Neural cell (in vitro differentiated cells): Measurements from ENCODE around the gene NUP50. TPM values are rescaled to one million over a fixed set of nuclear protein-coding genes. Genes with fewer than 3 reads are reported as not detected.

Experiments
- H2AFZ ChIP-seq: fragments of 200-600, 300-800 bp; sonication (generic), shearing (Covaris generic); 2 replicates; pipeline ENCODE4 v1.6.0; 2014; ENCODE audit warnings: low read depth, mild to moderate bottlenecking, antibody characterized with exemption, low read length, moderate library complexity
- H3F3A ChIP-seq: fragments of 200-600 bp; shearing (Covaris generic); 2 replicates; pipeline ENCODE4 v1.6.1; 2016; ENCODE audit warnings: mild to moderate bottlenecking, moderate library complexity, mixed read lengths, antibody characterized with exemption, low read length; ENCODE audit not compliant: insufficient read depth, poor library complexity, severe bottlenecking
- H3K27ac ChIP-seq: fragments of 200-600, 300-800 bp; sonication (generic), shearing (Covaris generic); 2 replicates; pipeline ENCODE4 v1.5.1; 2014; ENCODE audit warnings: mild to moderate bottlenecking, low read length, moderate library complexity
- H3K27me3 ChIP-seq: fragments of 300-800, 200-600 bp; sonication (generic), shearing (Covaris generic); 2 replicates; pipeline ENCODE4 v1.6.0; 2014; ENCODE audit warnings: mild to moderate bottlenecking, low read depth, low read length, moderate library complexity; ENCODE audit not compliant: insufficient read depth
- H3K36me3 ChIP-seq: fragments of 300-800, 200-600 bp; sonication (generic), shearing (Covaris generic); 2 replicates; pipeline ENCODE4 v1.5.1; 2014; ENCODE audit warnings: mild to moderate bottlenecking, antibody characterized with exemption, low read length, moderate library complexity; ENCODE audit not compliant: insufficient read depth
- H3K4me2 ChIP-seq: fragments of 300-800, 200-600 bp; sonication (generic), shearing (Covaris generic); 2 replicates; pipeline ENCODE4 v1.6.0; 2014; ENCODE audit warnings: mild to moderate bottlenecking, low read length
- H3K4me3 ChIP-seq: fragments of 300-800, 200-600 bp; sonication (generic), shearing (Covaris generic); 2 replicates; pipeline ENCODE4 v1.5.1; 2014; ENCODE audit warnings: mild to moderate bottlenecking, low read length, moderate library complexity
- H3K79me2 ChIP-seq: fragments of 200-600 bp; shearing (Covaris generic); replicated peaks from 2 replicates; pipeline ENCODE4 v1.6.0; 2014; ENCODE audit warnings: mild to moderate bottlenecking, low read length, moderate library complexity; ENCODE audit not compliant: insufficient read depth
- H3K9ac ChIP-seq: fragments of 300-800, 200-600 bp; sonication (generic), shearing (Covaris generic); 2 replicates; pipeline ENCODE4 v1.6.1; 2016; ENCODE audit warnings: mild to moderate bottlenecking, low read length, mixed read lengths
- H3K9me2 ChIP-seq: fragments of 200-600 bp; shearing (Covaris generic); 2 replicates; pipeline ENCODE4 v1.6.1; 2016; ENCODE audit warnings: mild to moderate bottlenecking, low read length, mixed read lengths; ENCODE audit not compliant: insufficient read depth
- H3K9me3 ChIP-seq: fragments of 200-600, 300-800 bp; sonication (generic), shearing (Covaris generic); 2 replicates; pipeline ENCODE4 v1.6.1; 2016; ENCODE audit warnings: mild to moderate bottlenecking, mixed run types, low read length, moderate library complexity, mixed read lengths
- H4K20me1 ChIP-seq: fragments of 200-600 bp; shearing (Covaris generic); 2 replicates; pipeline ENCODE4 v1.6.1; 2016; ENCODE audit warnings: mild to moderate bottlenecking, mixed run types; ENCODE audit not compliant: insufficient read depth
- EP300 ChIP-seq: fragments of 450-650 bp; conservative IDR thresholded peaks from 2 replicates; pipeline ENCODE4 v1.6.1; 2014; ENCODE audit warnings: antibody characterized with exemption, mild to moderate bottlenecking, moderate library complexity; ENCODE audit not compliant: poor library complexity, severe bottlenecking
- EZH2 ChIP-seq: fragments of 200-600, 300-800 bp; shearing (Covaris generic), sonication (generic); IDR thresholded peaks from 2 replicates; pipeline ENCODE4 v1.6.1; 2014; ENCODE audit warnings: antibody characterized with exemption, low read length, borderline replicate concordance, mild to moderate bottlenecking; ENCODE audit not compliant: insufficient read depth, poor library complexity, severe bottlenecking
- MXI1 ChIP-seq: fragments of 450-650 bp; conservative IDR thresholded peaks from 2 replicates; pipeline ENCODE4 v1.6.1; 2014; ENCODE audit warnings: antibody characterized with exemption, mild to moderate bottlenecking; ENCODE audit not compliant: poor library complexity, severe bottlenecking
- POLR2AphosphoS5 ChIP-seq: IDR thresholded peaks from 2 replicates; pipeline ENCODE4 v1.6.1; 2012
- RAD21 ChIP-seq: fragments of 450-650 bp; conservative IDR thresholded peaks from 2 replicates; pipeline ENCODE4 v1.6.1; 2014; ENCODE audit warnings: antibody characterized with exemption, mild to moderate bottlenecking, moderate library complexity
- REST ChIP-seq: IDR thresholded peaks from 2 replicates; pipeline ENCODE4 v1.6.1; 2012; ENCODE audit warnings: borderline replicate concordance
- SMC3 ChIP-seq: fragments of 450-650 bp; conservative IDR thresholded peaks from 2 replicates; pipeline ENCODE4 v1.6.1; 2014; ENCODE audit warnings: antibody characterized with exemption, mild to moderate bottlenecking, moderate library complexity; ENCODE audit not compliant: poor library complexity
- TAF1 ChIP-seq: IDR thresholded peaks from 2 replicates; pipeline ENCODE4 v1.6.1; 2012; ENCODE audit warnings: low read depth
- polyA plus RNA-seq: library from polyadenylated mRNA; depleted of rRNA; stranded (reverse); fragments of >200 nt; gene quantifications from 2 replicates; pipeline ENCODE4 v1.2.3, GENCODE V29; 2014
- TF ChIP-seq, protein P1 (sequence below): fragments of 450-650 bp; IDR thresholded peaks from 2 replicates; pipeline ENCODE4 v1.5.1; 2014; ENCODE audit warnings: antibody characterized with exemption, mild to moderate bottlenecking, moderate library complexity; ENCODE audit not compliant: poor library complexity, severe bottlenecking

Gene NUP50
- polyA plus RNA-seq, 1 donor from 2014 or later: 38.7 TPM

DNA sequence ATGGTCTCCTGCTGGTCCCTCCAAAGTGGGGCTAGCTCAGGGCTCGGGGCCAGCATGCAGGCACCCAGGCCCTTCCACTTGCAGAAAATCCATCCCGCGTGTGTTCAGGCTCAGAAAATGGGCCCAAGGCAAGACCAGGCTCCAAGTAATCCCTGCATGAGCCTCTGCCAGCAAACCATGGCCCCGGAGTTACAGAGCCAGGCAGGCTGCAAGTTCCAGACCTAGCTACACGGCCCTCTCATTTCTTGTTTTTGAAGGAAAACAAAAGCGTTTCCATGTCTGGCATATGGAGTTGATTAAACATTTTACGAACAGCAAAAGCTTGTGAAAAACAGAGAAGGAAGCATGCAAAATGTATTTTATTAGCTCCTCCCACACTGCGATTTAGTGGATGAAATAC, 47.3 kb downstream of the NUP50 start:
- H3K27ac ChIP-seq: no peak overlapping the region
- H3K79me2 ChIP-seq: peaks cover 13% of the 10 kb centered on the region
- H3K4me2 ChIP-seq: no peak overlapping the region

DNA sequence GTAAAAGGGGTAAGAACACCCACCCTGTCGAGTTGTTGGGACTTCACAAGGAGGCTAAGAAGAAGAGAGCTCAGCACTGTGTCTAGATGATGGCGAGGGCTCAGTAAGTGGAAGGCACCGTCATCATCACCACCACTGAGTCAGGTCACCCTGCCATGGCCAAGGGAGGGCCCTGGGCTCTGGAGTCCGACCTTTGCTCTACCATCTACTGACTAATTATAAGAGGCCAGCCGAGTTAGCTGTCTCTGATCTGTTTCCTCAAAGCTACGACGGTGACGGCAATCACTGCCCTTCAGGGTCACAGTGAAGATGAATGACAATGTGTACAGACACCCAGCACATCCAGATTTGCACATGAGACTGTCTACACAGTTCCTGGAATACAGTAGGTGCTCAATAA, 47.7 kb downstream of the NUP50 start:
- H3K9me2 ChIP-seq: no peaks in the 10 kb centered on the region
- peaks cover 13% of the 10 kb centered on the region for H3K79me2 ChIP-seq
- no peak overlapping the region for H3K4me3 ChIP-seq
- H4K20me1 ChIP-seq: no peaks in the 10 kb centered on the region
- no peaks in the 10 kb centered on the region for H3K36me3 ChIP-seq
- H3K9ac ChIP-seq: no peak overlapping the region
- no peaks in the 10 kb centered on the region for H3F3A ChIP-seq
- H3K9me3 ChIP-seq: no peaks in the 10 kb centered on the region
- H3K4me2 ChIP-seq: no peak overlapping the region
- no peak overlapping the region for H3K27ac ChIP-seq
- H3K27me3 ChIP-seq: no peaks in the 10 kb centered on the region
- no peak overlapping the region for H2AFZ ChIP-seq
- no peak for TF ChIP-seq MXI1
- TF ChIP-seq EP300: no peak
- TF ChIP-seq REST: no peak
- TF ChIP-seq, protein P1, sequence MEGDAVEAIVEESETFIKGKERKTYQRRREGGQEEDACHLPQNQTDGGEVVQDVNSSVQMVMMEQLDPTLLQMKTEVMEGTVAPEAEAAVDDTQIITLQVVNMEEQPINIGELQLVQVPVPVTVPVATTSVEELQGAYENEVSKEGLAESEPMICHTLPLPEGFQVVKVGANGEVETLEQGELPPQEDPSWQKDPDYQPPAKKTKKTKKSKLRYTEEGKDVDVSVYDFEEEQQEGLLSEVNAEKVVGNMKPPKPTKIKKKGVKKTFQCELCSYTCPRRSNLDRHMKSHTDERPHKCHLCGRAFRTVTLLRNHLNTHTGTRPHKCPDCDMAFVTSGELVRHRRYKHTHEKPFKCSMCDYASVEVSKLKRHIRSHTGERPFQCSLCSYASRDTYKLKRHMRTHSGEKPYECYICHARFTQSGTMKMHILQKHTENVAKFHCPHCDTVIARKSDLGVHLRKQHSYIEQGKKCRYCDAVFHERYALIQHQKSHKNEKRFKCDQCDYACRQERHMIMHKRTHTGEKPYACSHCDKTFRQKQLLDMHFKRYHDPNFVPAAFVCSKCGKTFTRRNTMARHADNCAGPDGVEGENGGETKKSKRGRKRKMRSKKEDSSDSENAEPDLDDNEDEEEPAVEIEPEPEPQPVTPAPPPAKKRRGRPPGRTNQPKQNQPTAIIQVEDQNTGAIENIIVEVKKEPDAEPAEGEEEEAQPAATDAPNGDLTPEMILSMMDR: no peak
- TF ChIP-seq POLR2AphosphoS5: no peak
- no peak for TF ChIP-seq EZH2
- no peak for TF ChIP-seq TAF1
- no peak for TF ChIP-seq SMC3

More for the DNA sequence above, 47.3 kb downstream of the NUP50 start:
- H2AFZ ChIP-seq: no peak overlapping the region
- no peaks in the 10 kb centered on the region for H3K27me3 ChIP-seq
- TF ChIP-seq, protein P1: no peak
- no peak for TF ChIP-seq EZH2
- no peak for TF ChIP-seq SMC3
- no peak for TF ChIP-seq TAF1
- no peak for TF ChIP-seq MXI1
- no peak for TF ChIP-seq POLR2AphosphoS5
- no peak for TF ChIP-seq EP300
- no peak for TF ChIP-seq REST
- no peak for TF ChIP-seq RAD21
- H3K9ac ChIP-seq: no peak overlapping the region
- no peaks in the 10 kb centered on the region for H4K20me1 ChIP-seq
- no peaks in the 10 kb centered on the region for H3K9me3 ChIP-seq
- no peak overlapping the region for H3K4me3 ChIP-seq
- H3K36me3 ChIP-seq: no peaks in the 10 kb centered on the region
- no peaks in the 10 kb centered on the region for H3F3A ChIP-seq
- no peaks in the 10 kb centered on the region for H3K9me2 ChIP-seq
